ENCODE results near the gene ITGA4.

Gene ITGA4

GRCh38 chr2:181467966-181468707, 11.0 kb downstream of the ITGA4 start:
- H3K36me3 ChIP-seq (ENCODE audit: low read length), result peaks cover 15% of the 10 kb centered on the region; the same call in 1 of the 2 replicates
- no peaks in the 10 kb centered on the region for H3K9me3 ChIP-seq (ENCODE audit: insufficient read depth, low read length)
- no peak overlapping the region for H2AFZ ChIP-seq (ENCODE audit: low read depth, low read length, severe bottlenecking)
- peaks cover 86% of the 10 kb centered on the region for H3K79me2 ChIP-seq (ENCODE audit: insufficient read depth, low read length)
- no peaks in the 10 kb centered on the region; the same call in 1 of the 2 replicates for H3F3A ChIP-seq (ENCODE audit: insufficient read depth)
- TF ChIP-seq EZH2phosphoT487 (conservative IDR thresholded peaks at IDR 0.05; ENCODE audit: low read length) (no peak), CTCF (IDR thresholded peaks at IDR 0.05; ENCODE audit: insufficient read depth, low read length, poor library complexity, severe bottlenecking) (no peak)
- no peaks in the 10 kb centered on the region for H3K27me3 ChIP-seq (ENCODE audit: low read length)
- H3K4me2 ChIP-seq (ENCODE audit: low read depth, low read length, poor library complexity, severe bottlenecking), result no peak overlapping the region
- H3K9ac ChIP-seq (ENCODE audit: low read length), result no peak overlapping the region
- H4K20me1 ChIP-seq (ENCODE audit: low read depth, low read length), result no peaks in the 10 kb centered on the region
- no peaks in the 10 kb centered on the region for H3K9me2 ChIP-seq (replicated peaks; ENCODE audit: insufficient read depth, low read length)
- no peak overlapping the region for H3K27ac ChIP-seq (ENCODE audit: low read depth, low read length)
- H3K4me3 ChIP-seq (ENCODE audit: insufficient read depth, low read length, poor library complexity, severe bottlenecking), result no peak overlapping the region

GRCh38 chr2:181468811-181469210, 11.6 kb downstream of the ITGA4 start:
- Histone ChIP-seq H3K27me3 (ENCODE audit: low read length) (no peaks in the 10 kb centered on the region), H3F3A (ENCODE audit: insufficient read depth) (no peaks in the 10 kb centered on the region; the same call in 1 of the 2 replicates), H4K20me1 (ENCODE audit: low read depth, low read length) (no peaks in the 10 kb centered on the region), H3K9ac (ENCODE audit: low read length) (no peak overlapping the region), H3K9me3 (ENCODE audit: insufficient read depth, low read length) (no peaks in the 10 kb centered on the region), H3K79me2 (ENCODE audit: insufficient read depth, low read length) (peaks cover 86% of the 10 kb centered on the region), H2AFZ (ENCODE audit: low read depth, low read length, severe bottlenecking) (no peak overlapping the region), H3K27ac (ENCODE audit: low read depth, low read length) (no peak overlapping the region), H3K4me3 (ENCODE audit: insufficient read depth, low read length, poor library complexity, severe bottlenecking) (no peak overlapping the region), H3K9me2 (replicated peaks; ENCODE audit: insufficient read depth, low read length) (no peaks in the 10 kb centered on the region), H3K4me2 (ENCODE audit: low read depth, low read length, poor library complexity, severe bottlenecking) (no peak overlapping the region), H3K36me3 (ENCODE audit: low read length) (peaks cover 15% of the 10 kb centered on the region; the same call in 1 of the 2 replicates)
- TF ChIP-seq EZH2phosphoT487 (conservative IDR thresholded peaks at IDR 0.05; ENCODE audit: low read length), result no peak
- no peak for TF ChIP-seq CTCF (IDR thresholded peaks at IDR 0.05; ENCODE audit: insufficient read depth, low read length, poor library complexity, severe bottlenecking)

- Histone ChIP-seq H3F3A (ENCODE audit: insufficient read depth) (no peaks in the 10 kb centered on the region), H2AFZ (ENCODE audit: low read depth, low read length, severe bottlenecking) (no peak overlapping the region), H3K27me3 (ENCODE audit: low read length) (no peaks in the 10 kb centered on the region), H4K20me1 (ENCODE audit: low read depth, low read length) (no peaks in the 10 kb centered on the region), H3K79me2 (ENCODE audit: insufficient read depth, low read length) (peaks cover 67% of the 10 kb centered on the region), H3K9me3 (ENCODE audit: insufficient read depth, low read length) (no peaks in the 10 kb centered on the region), H3K9ac (ENCODE audit: low read length) (no peak overlapping the region), H3K4me2 (ENCODE audit: low read depth, low read length, poor library complexity, severe bottlenecking) (no peak overlapping the region), H3K4me3 (ENCODE audit: insufficient read depth, low read length, poor library complexity, severe bottlenecking) (no peak overlapping the region), H3K27ac (ENCODE audit: low read depth, low read length) (no peak overlapping the region), H3K9me2 (replicated peaks; ENCODE audit: insufficient read depth, low read length) (no peaks in the 10 kb centered on the region), H3K36me3 (ENCODE audit: low read length) (peaks cover 33% of the 10 kb centered on the region; the same call in 1 of the 2 replicates)
- no peak for TF ChIP-seq CTCF (IDR thresholded peaks at IDR 0.05; ENCODE audit: insufficient read depth, low read length, poor library complexity, severe bottlenecking)
- no peak for TF ChIP-seq EZH2phosphoT487 (conservative IDR thresholded peaks at IDR 0.05; ENCODE audit: low read length)
Observed at GRCh38 chr2:181471226-181471625, 14.0 kb downstream of the ITGA4 start.

Measured in SU-DHL-6 (cell line).